ENCODE data around the gene TJP2. TPM values are rescaled to one million over a fixed set of nuclear protein-coding genes. Genes with fewer than 3 reads are reported as not detected.

TJP2 gene
- total and polyA plus RNA-seq, 2 donors from 2014 or later = 35.9 to 148 TPM

- Histone ChIP-seq H3K9me3 (ENCODE audit: control insufficient read depth in 2 of 3, insufficient read depth in 1 of 3, low read length in 3 of 3) (no peaks in the 10 kb centered on the region), H3K9ac (ENCODE audit: low read length in 3 of 3) (no peak overlapping the region), H3K4me3 (ENCODE audit: low read length in 3 of 3) (no peak overlapping the region), H3K36me3 (ENCODE audit: control insufficient read depth in 2 of 3, insufficient read depth in 3 of 3, low read length in 3 of 3) (no peaks in the 10 kb centered on the region), H3K4me1 (ENCODE audit: control insufficient read depth in 2 of 3, insufficient read depth in 2 of 3, low read depth in 1 of 3, low read length in 3 of 3) (peaks cover 0 to 7% (median 0%) of the 10 kb centered on the region in 3 donors), H3K27ac (ENCODE audit: low read depth in 2 of 2, low read length in 2 of 2) (no peak overlapping the region), H3K27me3 (ENCODE audit: control insufficient read depth, insufficient read depth, low read length) (no peaks in the 10 kb centered on the region)
- intact Hi-C loops (cut with DNase I) = no loop called here
- TF ChIP-seq CTCF (IDR thresholded peaks at IDR 0.05; ENCODE audit: borderline replicate concordance, extremely low read depth, insufficient read depth) = no peak
- no peak for FAIRE-seq
- DNase-seq = no peak
Measured at GRCh38 chr9:69204326-69204725, 30.2 kb downstream of the TJP2 start.

DNA sequence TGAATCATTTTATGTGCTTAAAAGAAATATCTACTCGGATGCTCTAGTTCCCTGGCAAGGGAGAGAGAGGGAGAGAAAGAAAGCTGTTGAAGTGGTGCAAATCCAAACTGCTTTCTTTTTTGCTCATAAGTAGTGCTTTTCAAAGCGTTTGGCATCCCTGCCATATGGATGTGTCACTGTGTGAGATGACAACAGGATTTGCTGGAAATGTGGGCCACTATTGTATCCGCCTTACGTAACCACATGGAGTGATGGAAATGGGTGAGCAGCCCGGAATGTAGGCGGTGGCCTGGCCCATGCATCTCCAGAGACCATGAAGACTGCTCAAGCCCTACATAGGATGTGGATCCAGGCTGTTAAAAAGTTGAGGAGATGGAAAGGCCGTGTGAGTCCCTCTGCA lies 30.8 kb downstream of the TJP2 start:
- Histone ChIP-seq H3K27ac (ENCODE audit: low read depth in 2 of 2, low read length in 2 of 2) (no peak overlapping the region), H3K4me3 (ENCODE audit: low read length in 3 of 3) (no peak overlapping the region), H3K27me3 (ENCODE audit: control insufficient read depth, insufficient read depth, low read length) (no peaks in the 10 kb centered on the region), H3K36me3 (ENCODE audit: control insufficient read depth in 2 of 3, insufficient read depth in 3 of 3, low read length in 3 of 3) (no peaks in the 10 kb centered on the region), H3K9ac (ENCODE audit: low read length in 3 of 3) (no peak overlapping the region), H3K4me1 (ENCODE audit: control insufficient read depth in 2 of 3, insufficient read depth in 2 of 3, low read depth in 1 of 3, low read length in 3 of 3) (peaks cover 0 to 4% (median 0%) of the 10 kb centered on the region in 3 donors), H3K9me3 (ENCODE audit: control insufficient read depth in 2 of 3, insufficient read depth in 1 of 3, low read length in 3 of 3) (no peaks in the 10 kb centered on the region)
- intact Hi-C loops (cut with DNase I) = no loop called here
- TF ChIP-seq CTCF (IDR thresholded peaks at IDR 0.05; ENCODE audit: borderline replicate concordance, extremely low read depth, insufficient read depth) = no peak
- DNase-seq (no peak), FAIRE-seq (no peak)

GRCh38 chr9:69206047-69206446 lies 32.0 kb downstream of the TJP2 start:
- no peaks in the 10 kb centered on the region for H3K36me3 ChIP-seq (ENCODE audit: control insufficient read depth in 2 of 3, insufficient read depth in 3 of 3, low read length in 3 of 3)
- no peaks in the 10 kb centered on the region for H3K27me3 ChIP-seq (ENCODE audit: control insufficient read depth, insufficient read depth, low read length)
- no peak overlapping the region for H3K9ac ChIP-seq (ENCODE audit: low read length in 3 of 3)
- H3K4me3 ChIP-seq (ENCODE audit: low read length in 3 of 3) = no peak overlapping the region
- FAIRE-seq (no peak), DNase-seq (no peak)
- peaks cover 0 to 3% (median 0%) of the 10 kb centered on the region in 3 donors for H3K4me1 ChIP-seq (ENCODE audit: control insufficient read depth in 2 of 3, insufficient read depth in 2 of 3, low read depth in 1 of 3, low read length in 3 of 3)
- intact Hi-C loops (cut with DNase I) = no loop called here
- no peak overlapping the region for H3K27ac ChIP-seq (ENCODE audit: low read depth in 2 of 2, low read length in 2 of 2)
- H3K9me3 ChIP-seq (ENCODE audit: control insufficient read depth in 2 of 3, insufficient read depth in 1 of 3, low read length in 3 of 3) = no peaks in the 10 kb centered on the region
- TF ChIP-seq CTCF (IDR thresholded peaks at IDR 0.05; ENCODE audit: borderline replicate concordance, extremely low read depth, insufficient read depth) = no peak

DNA sequence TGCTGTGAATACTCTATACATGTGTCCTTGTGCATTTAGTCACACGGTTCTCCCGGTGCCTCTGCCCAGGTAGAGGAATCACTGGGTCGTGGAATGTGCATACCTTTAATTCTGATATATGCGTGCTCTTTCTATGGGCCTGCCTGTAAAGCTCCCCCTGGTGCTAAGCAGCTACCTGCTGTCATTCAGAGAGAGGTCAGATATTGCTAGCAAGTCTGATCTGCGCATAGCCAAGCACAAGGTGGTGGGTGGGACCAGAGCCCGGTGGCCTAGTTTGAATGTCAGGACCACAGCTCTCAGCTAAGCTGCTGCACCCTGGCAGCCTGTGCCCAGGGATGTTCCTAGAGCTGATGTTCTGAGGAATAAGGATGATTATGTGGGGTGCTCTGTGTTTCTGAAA lies 33.4 kb downstream of the TJP2 start:
- no peaks in the 10 kb centered on the region for H3K9me3 ChIP-seq (ENCODE audit: control insufficient read depth in 2 of 3, insufficient read depth in 1 of 3, low read length in 3 of 3)

More for the DNA sequence above, 33.4 kb downstream of the TJP2 start:
- no peak for TF ChIP-seq CTCF (IDR thresholded peaks at IDR 0.05; ENCODE audit: borderline replicate concordance, extremely low read depth, insufficient read depth)
- intact Hi-C loops (cut with DNase I) = no loop called here
- no peak overlapping the region for H3K9ac ChIP-seq (ENCODE audit: low read length in 3 of 3)
- H3K27me3 ChIP-seq (ENCODE audit: control insufficient read depth, insufficient read depth, low read length) = no peaks in the 10 kb centered on the region
- H3K4me3 ChIP-seq (ENCODE audit: low read length in 3 of 3) = no peak overlapping the region
- H3K4me1 ChIP-seq (ENCODE audit: control insufficient read depth in 2 of 3, insufficient read depth in 2 of 3, low read depth in 1 of 3, low read length in 3 of 3) = peaks cover 0 to 3% (median 0%) of the 10 kb centered on the region in 3 donors
- H3K27ac ChIP-seq (ENCODE audit: low read depth in 2 of 2, low read length in 2 of 2) = no peak overlapping the region
- FAIRE-seq = no peak
- DNase-seq = no peak
- H3K36me3 ChIP-seq (ENCODE audit: control insufficient read depth in 2 of 3, insufficient read depth in 3 of 3, low read length in 3 of 3) = no peaks in the 10 kb centered on the region
